ENCODE measurements around the gene CDC42SE2. TPM values are rescaled to one million over a fixed set of nuclear protein-coding genes. Genes with fewer than 3 reads are reported as not detected.
A peak's percentile ranks its signal among the peaks of the same experiment; 100 is the strongest.

CDC42SE2 gene
- total RNA-seq, 6 experiments from 2014 or later, result 10.3 to 19.8 (median 15.0) TPM

DNA sequence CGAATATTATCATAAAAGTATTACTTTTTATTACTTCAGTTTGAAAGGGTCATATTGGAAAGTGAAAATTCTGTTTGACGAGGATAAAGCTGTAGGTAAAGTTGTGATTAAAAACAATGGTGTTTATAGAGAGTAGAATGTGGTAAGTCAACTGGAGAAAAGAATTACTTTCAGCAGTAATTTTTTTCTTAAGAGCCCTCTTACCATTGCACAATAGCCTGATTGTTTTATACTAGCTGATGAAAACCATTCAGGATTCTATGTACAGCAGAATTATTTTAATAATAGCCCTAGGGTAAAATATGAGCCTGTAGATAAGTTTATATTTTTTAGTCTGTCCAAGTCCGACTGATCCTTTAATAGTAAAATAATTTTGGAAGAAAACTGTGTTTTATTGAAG is 16.6 kb downstream of the CDC42SE2 start:
- WGBS (ENCODE audit: insufficient coverage, low coverage, low lambda C conversion rate, missing lambda C conversion rate), result 79% methylated on average over 3 of the region's 3 CpGs
- H3K27ac ChIP-seq, result peak overlapping the region in 1 of 3 donors; percentile 68
- no peak for ATAC-seq

DNA sequence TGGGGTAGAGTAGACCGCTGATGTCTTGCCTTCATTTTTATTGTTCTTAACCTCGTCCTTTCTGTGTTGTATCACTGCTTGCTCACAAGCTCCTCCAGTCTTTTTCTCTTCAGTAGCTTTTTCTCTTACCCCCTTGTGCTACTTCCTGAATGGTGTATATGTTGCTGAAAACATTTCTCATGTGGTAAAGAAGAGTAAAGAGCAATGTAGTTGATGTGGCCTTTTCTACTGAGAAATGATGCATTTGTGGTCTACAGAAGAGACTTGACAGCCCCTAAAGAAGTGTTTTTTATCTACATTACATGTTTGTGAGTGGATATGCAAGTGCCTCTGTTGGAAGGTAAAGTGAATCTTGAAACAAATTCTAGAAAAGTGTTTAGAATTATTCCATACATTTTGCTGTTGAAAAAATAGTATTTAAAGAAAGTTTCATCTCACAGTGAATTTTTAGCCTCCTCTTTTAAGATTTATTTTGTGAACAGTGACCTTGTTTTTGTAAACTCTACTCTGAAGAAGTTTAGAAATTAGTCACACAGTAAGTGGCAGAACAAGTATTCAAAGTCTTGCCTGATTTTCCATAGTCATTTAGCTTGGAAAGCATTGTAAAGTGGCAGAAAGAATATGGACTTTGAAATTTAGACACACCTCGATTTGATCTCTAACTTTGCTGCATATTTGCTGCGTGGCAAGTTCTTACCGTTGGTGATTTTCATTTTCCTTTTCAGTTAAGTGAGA is 17.4 kb downstream of the CDC42SE2 start:
- peak; percentile 75 to 79 (median 78) for ATAC-seq
- no peak for DNase-seq
- peak overlapping the region; percentile 29 to 68 (median 50) for H3K27ac ChIP-seq

More for the DNA sequence above, 16.6 kb downstream of the CDC42SE2 start:
- DNase-seq, result no peak
- TF ChIP-seq POLR2A (IDR thresholded peaks at IDR 0.05), result no peak
- no peak for TF ChIP-seq CTCF (IDR thresholded peaks at IDR 0.05)
- H3K27me3 ChIP-seq, result no peaks in the 10 kb centered on the region
- H3K4me3 ChIP-seq, result no peak overlapping the region
- H3K9me3 ChIP-seq, result no peaks in the 10 kb centered on the region
- peaks cover 0 to 38% (median 0%) of the 10 kb centered on the region in 4 donors for H3K4me1 ChIP-seq
- H3K36me3 ChIP-seq, result no peaks in the 10 kb centered on the region
- intact Hi-C loops (cut with DNase I), result no loop called here

GRCh38 chr5:131281868-131282234 is 18.0 kb downstream of the CDC42SE2 start:
- 24% methylated on average over 2 of the region's 2 CpGs for WGBS (ENCODE audit: insufficient coverage, low coverage, low lambda C conversion rate, missing lambda C conversion rate)
- no peaks in the 10 kb centered on the region for H3K36me3 ChIP-seq
- peak overlapping the region; percentile 6 to 35 (median 10) for H3K4me3 ChIP-seq
- intact Hi-C loops (cut with DNase I), result no loop called here
- no peak for DNase-seq
- no peaks in the 10 kb centered on the region for H3K27me3 ChIP-seq
- peak overlapping the region; percentile 29 to 68 (median 50) for H3K27ac ChIP-seq
- peak in 3 of 4 donors; percentile 9 to 16 (median 11) for ATAC-seq
- TF ChIP-seq CTCF (IDR thresholded peaks at IDR 0.05) (no peak), POLR2A (IDR thresholded peaks at IDR 0.05) (no peak)
- no peaks in the 10 kb centered on the region for H3K9me3 ChIP-seq
- H3K4me1 ChIP-seq, result peaks cover 0 to 38% (median 0%) of the 10 kb centered on the region in 4 donors

More for the DNA sequence above, 17.4 kb downstream of the CDC42SE2 start:
- Histone ChIP-seq H3K27me3 (no peaks in the 10 kb centered on the region), H3K9me3 (no peaks in the 10 kb centered on the region), H3K36me3 (no peaks in the 10 kb centered on the region), H3K4me1 (peaks cover 0 to 38% (median 0%) of the 10 kb centered on the region in 4 donors), H3K4me3 (peak overlapping the region; percentile 6 to 35 (median 10))
- intact Hi-C loops (cut with DNase I), result no loop called here
- TF ChIP-seq CTCF (IDR thresholded peaks at IDR 0.05) (no peak), POLR2A (IDR thresholded peaks at IDR 0.05) (no peak)
- 38% methylated on average over 5 of the region's 5 CpGs for WGBS (ENCODE audit: insufficient coverage, low coverage, low lambda C conversion rate, missing lambda C conversion rate)

- 51% methylated on average over 2 of the region's 2 CpGs for WGBS (ENCODE audit: insufficient coverage, low coverage, low lambda C conversion rate, missing lambda C conversion rate)
- no peak for ATAC-seq
- H3K4me1 ChIP-seq, result peaks cover 0 to 38% (median 0%) of the 10 kb centered on the region in 4 donors
- no peaks in the 10 kb centered on the region for H3K27me3 ChIP-seq
- no peaks in the 10 kb centered on the region for H3K9me3 ChIP-seq
- no peak for DNase-seq
- H3K27ac ChIP-seq, result peak overlapping the region; percentile 29 to 68 (median 50)
- H3K36me3 ChIP-seq, result no peaks in the 10 kb centered on the region
- intact Hi-C loops (cut with DNase I), result no loop called here
- H3K4me3 ChIP-seq, result peak overlapping the region in 2 of 3 donors; percentile 10 to 35
- TF ChIP-seq CTCF (IDR thresholded peaks at IDR 0.05), result no peak
- no peak for TF ChIP-seq POLR2A (IDR thresholded peaks at IDR 0.05)
Observed at GRCh38 chr5:131282235-131282634, 18.4 kb downstream of the CDC42SE2 start.

All from right lobe of liver (tissue), 6 donors.